Smooth muscle cell (in vitro differentiated cells): ENCODE data around the gene DNAJB12. TPM values are rescaled to one million over a fixed set of nuclear protein-coding genes. Genes with fewer than 3 reads are reported as not detected.

Experiments
- DNase-seq: peaks from one replicate; lab custom pipeline; 2025; ENCODE audit not compliant: unreplicated experiment; lab: John Stamatoyannopoulos, UW
- H2AFZ ChIP-seq: fragments of 200-600 bp; sonication (generic); 2 replicates; pipeline ENCODE4 v1.6.0; 2016; ENCODE audit warnings: antibody characterized with exemption, low read depth, mild to moderate bottlenecking
- H3F3A ChIP-seq: fragments of 200-600 bp; sonication (generic); 2 replicates; pipeline ENCODE4 v1.6.0; 2017; ENCODE audit warnings: antibody characterized with exemption, low read depth
- H3K27ac ChIP-seq: fragments of 200-600 bp; sonication (generic); 2 replicates; pipeline ENCODE4 v1.5.1; 2016; ENCODE audit warnings: low read depth, mild to moderate bottlenecking
- H3K27me3 ChIP-seq: fragments of 200-600 bp; sonication (generic); 2 replicates; pipeline ENCODE4 v1.6.1; 2016; ENCODE audit warnings: low read depth, mild to moderate bottlenecking
- H3K36me3 ChIP-seq: fragments of 200-600 bp; sonication (generic); 2 replicates; pipeline ENCODE4 v1.5.1; 2016; ENCODE audit warnings: low read depth
- H3K4me1 ChIP-seq: fragments of 200-600 bp; sonication (generic); 2 replicates; pipeline ENCODE4 v1.5.1; 2016; ENCODE audit warnings: low read depth
- H3K4me2 ChIP-seq: fragments of 200-600 bp; sonication (generic); 2 replicates; pipeline ENCODE4 v1.6.0; 2016; ENCODE audit warnings: mild to moderate bottlenecking
- H3K4me3 ChIP-seq: fragments of 200-600 bp; sonication (generic); 2 replicates; pipeline ENCODE4 v1.5.1; 2016; ENCODE audit warnings: mild to moderate bottlenecking
- H3K79me2 ChIP-seq: fragments of 200-600 bp; sonication (generic); 2 replicates; pipeline ENCODE4 v1.6.0; 2016; ENCODE audit warnings: low read depth, mild to moderate bottlenecking
- H3K9ac ChIP-seq: fragments of 200-600 bp; sonication (generic); 2 replicates; pipeline ENCODE4 v1.6.0; 2016; ENCODE audit warnings: low read depth
- H3K9me3 ChIP-seq: fragments of 200-600 bp; sonication (generic); replicated peaks from 2 replicates; pipeline ENCODE4 v1.5.1; 2016; ENCODE audit warnings: low read depth
- H4K20me1 ChIP-seq: fragments of 200-600 bp; sonication (generic); 2 replicates; pipeline ENCODE4 v1.6.0; 2016; ENCODE audit warnings: low read depth
- WGBS: methylation state at CpG from one replicate; pipeline ENCODE4 v1.1.7; 2016; ENCODE audit warnings: low lambda C conversion rate; 5-methylcytosine and 5-hydroxymethylcytosine counted together
- polyA plus RNA-seq: library from polyadenylated mRNA; unstranded; fragments of >200 nt; fragmentation: Nextera tagmentation; extraction: Ambion mirVana; gene quantifications from 2 replicates; pipeline ENCODE4 v1.2.1, GENCODE V29; 2016
- total RNA-seq: library from RNA; depleted of rRNA; stranded (reverse); fragments of >200 nt; gene quantifications from 2 replicates; pipeline ENCODE4 v1.2.3, GENCODE V29; 2014
- TF ChIP-seq, protein P1 (sequence below): fragments of 200-600 bp; sonication (generic); IDR thresholded peaks from 2 replicates; pipeline ENCODE4 v1.5.1; 2017; ENCODE audit warnings: borderline replicate concordance, mild to moderate bottlenecking, antibody characterized with exemption; ENCODE audit not compliant: insufficient read depth, poor library complexity, severe bottlenecking

The DNAJB12 gene
- total and polyA plus RNA-seq, 2 experiments from 2014 or later: 12.5 to 24.5 TPM

DNA sequence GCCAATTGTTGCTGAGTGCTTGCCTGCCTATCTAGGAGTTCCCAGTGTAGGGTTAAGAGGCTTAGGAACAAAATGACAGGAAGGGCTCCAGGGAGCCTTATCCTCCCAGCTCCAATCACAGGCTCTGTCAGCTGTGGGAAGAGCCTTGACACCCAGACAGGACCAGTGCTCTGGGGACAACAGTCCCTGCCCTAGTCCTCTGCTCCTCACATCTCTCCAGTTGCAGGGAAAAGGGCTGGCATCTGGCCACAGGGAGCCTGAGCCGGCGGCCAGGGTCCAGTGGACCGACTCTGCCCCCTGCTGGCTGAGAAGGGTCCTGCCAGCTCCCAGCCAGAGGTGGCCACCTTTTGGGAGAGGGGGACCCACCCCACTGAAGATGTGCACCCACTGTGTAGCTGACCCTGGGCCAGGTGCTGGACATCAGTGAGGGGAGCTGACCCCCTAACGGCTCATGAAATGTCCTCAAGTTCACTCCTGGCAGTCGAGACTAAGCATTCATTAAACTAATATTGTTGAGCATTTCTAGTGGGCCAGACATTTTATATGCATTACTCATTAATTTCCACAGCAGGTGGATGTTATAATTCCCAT lies 17.6 kb downstream of the DNAJB12 start:
- no peak overlapping the region for H3K4me2 ChIP-seq
- H3K27me3 ChIP-seq: no peaks in the 10 kb centered on the region
- no peaks in the 10 kb centered on the region for H3K79me2 ChIP-seq
- H3K27ac ChIP-seq: no peak overlapping the region
- 43% methylated on average over 5 of the region's 5 CpGs for WGBS
- no peaks in the 10 kb centered on the region for H4K20me1 ChIP-seq
- H3K4me1 ChIP-seq: peaks cover 21% of the 10 kb centered on the region
- H3K36me3 ChIP-seq: no peaks in the 10 kb centered on the region
- no peak overlapping the region for H2AFZ ChIP-seq
- no peak overlapping the region for H3K4me3 ChIP-seq
- H3K9ac ChIP-seq: no peak overlapping the region
- no peaks in the 10 kb centered on the region for H3K9me3 ChIP-seq
- peak; percentile 24 for DNase-seq
- peaks cover 6% of the 10 kb centered on the region for H3F3A ChIP-seq
- TF ChIP-seq, protein P1, sequence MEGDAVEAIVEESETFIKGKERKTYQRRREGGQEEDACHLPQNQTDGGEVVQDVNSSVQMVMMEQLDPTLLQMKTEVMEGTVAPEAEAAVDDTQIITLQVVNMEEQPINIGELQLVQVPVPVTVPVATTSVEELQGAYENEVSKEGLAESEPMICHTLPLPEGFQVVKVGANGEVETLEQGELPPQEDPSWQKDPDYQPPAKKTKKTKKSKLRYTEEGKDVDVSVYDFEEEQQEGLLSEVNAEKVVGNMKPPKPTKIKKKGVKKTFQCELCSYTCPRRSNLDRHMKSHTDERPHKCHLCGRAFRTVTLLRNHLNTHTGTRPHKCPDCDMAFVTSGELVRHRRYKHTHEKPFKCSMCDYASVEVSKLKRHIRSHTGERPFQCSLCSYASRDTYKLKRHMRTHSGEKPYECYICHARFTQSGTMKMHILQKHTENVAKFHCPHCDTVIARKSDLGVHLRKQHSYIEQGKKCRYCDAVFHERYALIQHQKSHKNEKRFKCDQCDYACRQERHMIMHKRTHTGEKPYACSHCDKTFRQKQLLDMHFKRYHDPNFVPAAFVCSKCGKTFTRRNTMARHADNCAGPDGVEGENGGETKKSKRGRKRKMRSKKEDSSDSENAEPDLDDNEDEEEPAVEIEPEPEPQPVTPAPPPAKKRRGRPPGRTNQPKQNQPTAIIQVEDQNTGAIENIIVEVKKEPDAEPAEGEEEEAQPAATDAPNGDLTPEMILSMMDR: peak; percentile 93

DNA sequence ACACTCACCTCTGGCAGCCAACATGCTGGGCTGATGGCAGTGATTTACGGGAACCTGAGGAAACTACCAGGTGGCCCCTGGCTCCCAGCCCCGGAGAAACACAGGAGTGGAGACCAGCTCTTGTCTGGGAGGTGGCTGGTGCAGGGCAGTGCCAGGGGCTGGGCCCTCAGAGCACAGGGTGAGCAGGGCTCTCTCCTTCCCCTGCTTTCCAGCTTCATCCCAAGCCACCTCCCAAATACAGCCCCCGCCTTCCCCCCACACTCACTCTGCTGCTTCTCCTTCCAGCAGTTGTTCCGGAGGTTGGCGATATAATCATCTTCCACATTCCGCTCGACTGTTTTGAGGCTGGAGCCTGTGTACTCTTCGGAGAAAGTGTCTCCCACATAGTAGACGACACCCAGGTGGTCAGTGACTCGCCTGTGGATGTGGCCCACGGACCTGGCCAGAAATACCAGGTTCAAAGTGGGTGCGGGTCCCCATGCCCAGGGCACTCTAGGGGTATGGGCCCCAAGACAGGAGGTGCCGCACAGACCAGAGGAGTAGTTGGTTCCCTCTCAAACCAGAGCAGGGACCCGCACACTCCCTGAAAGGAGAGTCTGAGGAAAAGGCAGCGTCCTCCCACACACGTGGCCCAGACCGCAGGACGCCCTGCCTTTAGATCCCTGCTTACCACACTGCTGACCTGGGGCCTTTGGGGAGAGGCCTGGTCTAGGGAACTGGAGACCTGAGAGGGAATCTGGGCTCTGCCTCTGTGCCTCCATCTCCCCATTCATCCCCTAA lies 18.3 kb downstream of the DNAJB12 start:
- no peak overlapping the region for H3K27ac ChIP-seq
- H3K4me3 ChIP-seq: no peak overlapping the region
- H3K27me3 ChIP-seq: no peaks in the 10 kb centered on the region
- no peaks in the 10 kb centered on the region for H4K20me1 ChIP-seq
- TF ChIP-seq, protein P1: no peak
- WGBS: 80% methylated on average over 18 of the region's 18 CpGs
- peaks cover 6% of the 10 kb centered on the region for H3F3A ChIP-seq
- H3K9me3 ChIP-seq: no peaks in the 10 kb centered on the region
- H3K4me2 ChIP-seq: no peak overlapping the region
- no peaks in the 10 kb centered on the region for H3K36me3 ChIP-seq
- H3K9ac ChIP-seq: no peak overlapping the region
- H3K4me1 ChIP-seq: peaks cover 28% of the 10 kb centered on the region
- no peaks in the 10 kb centered on the region for H3K79me2 ChIP-seq
- DNase-seq: no peak
- H2AFZ ChIP-seq: no peak overlapping the region

DNA sequence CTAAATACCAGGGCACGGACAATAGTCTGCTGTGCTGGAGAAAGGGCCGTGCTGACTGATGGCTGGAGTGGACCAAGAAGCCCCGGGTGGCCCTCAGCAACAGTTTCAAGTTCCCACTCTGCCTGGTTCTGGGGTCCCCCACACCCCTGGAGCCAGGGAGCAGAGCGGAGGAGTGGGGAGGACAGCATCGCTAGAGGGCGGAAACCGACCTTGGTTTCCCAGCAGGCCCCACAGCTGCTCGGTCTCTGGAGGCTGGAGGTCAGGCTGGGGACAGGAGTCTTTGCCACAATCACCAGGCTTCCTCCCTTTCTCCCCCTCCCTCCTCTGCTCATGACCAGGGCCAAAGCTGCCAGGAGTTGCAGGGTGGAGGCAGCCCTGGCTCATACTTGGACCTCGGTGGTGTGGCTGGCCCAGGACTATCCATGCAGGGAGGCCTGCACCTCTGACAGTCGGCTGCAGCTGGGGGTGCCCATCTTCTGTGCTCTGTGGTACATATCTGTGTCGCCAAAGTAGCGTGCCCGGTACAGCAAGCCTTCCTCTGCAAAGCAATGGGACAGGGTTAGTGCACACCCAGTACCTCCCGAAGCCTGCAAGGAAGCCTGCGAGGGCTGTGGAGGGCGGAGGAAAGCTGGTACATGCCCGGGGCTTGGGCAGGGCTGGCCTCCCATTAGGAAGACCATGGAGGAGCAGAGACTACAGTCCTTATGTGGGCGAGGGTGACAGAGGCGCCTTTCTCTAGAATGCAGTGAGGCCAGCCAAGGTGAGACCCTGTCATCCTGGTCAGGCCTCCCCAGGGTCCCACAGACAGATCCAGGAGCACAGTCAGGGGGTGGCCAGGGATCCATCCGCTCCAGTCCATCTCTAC lies 19.1 kb downstream of the DNAJB12 start:
- Histone ChIP-seq H3K9me3 (no peaks in the 10 kb centered on the region), H4K20me1 (no peaks in the 10 kb centered on the region), H3K79me2 (no peaks in the 10 kb centered on the region), H3K36me3 (no peaks in the 10 kb centered on the region), H3K27ac (no peak overlapping the region), H2AFZ (no peak overlapping the region), H3K4me1 (peaks cover 35% of the 10 kb centered on the region), H3K9ac (no peak overlapping the region), H3K4me2 (no peak overlapping the region), H3K4me3 (no peak overlapping the region), H3F3A (peaks cover 6% of the 10 kb centered on the region), H3K27me3 (no peaks in the 10 kb centered on the region)
- no peak for DNase-seq
- TF ChIP-seq, protein P1: no peak
- 94% methylated on average over 20 of the region's 20 CpGs for WGBS
